ENCODE measurements around the gene OLR1. TPM values are rescaled to one million over a fixed set of nuclear protein-coding genes. Genes with fewer than 3 reads are reported as not detected.

OLR1 gene
- polyA plus RNA-seq, 1 donor from 2014 or later: not detected

DNA sequence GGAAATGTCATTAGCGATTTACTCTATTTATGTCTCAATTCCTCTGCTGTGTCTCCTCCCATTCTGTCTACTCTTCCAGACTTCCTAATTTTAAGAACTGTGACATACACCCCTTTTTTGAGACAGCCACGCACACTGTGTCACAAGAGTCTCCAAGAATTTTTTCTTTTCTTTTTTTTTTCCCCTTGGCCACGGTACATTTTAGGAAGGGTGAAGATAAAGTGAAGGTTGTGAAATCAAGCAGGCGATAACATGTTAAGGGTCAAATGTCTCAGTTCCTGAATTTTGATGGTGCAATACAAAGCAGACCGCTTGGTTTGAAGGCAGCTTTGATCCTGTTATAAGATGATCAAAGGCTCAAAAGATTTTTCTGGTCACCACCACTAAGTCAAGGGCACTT is 4.3 kb downstream of the OLR1 start:
- H2AFZ ChIP-seq (ENCODE audit: low read depth, low read length): no peak overlapping the region
- no peaks in the 10 kb centered on the region for H3F3A ChIP-seq (ENCODE audit: insufficient read depth, low read length, poor library complexity, severe bottlenecking)
- no peak overlapping the region for H3K9ac ChIP-seq (ENCODE audit: low read length)
- H3K4me2 ChIP-seq (ENCODE audit: low read length): no peak overlapping the region
- no peaks in the 10 kb centered on the region for H3K27me3 ChIP-seq (ENCODE audit: insufficient read depth, low read depth, low read length)
- no peaks in the 10 kb centered on the region for H3K79me2 ChIP-seq (replicated peaks; ENCODE audit: insufficient read depth, low read length)
- H3K36me3 ChIP-seq (ENCODE audit: insufficient read depth, low read length): no peaks in the 10 kb centered on the region
- no peaks in the 10 kb centered on the region for H3K9me2 ChIP-seq (ENCODE audit: insufficient read depth, low read length)
- no peak overlapping the region for H3K27ac ChIP-seq (ENCODE audit: low read length)
- TF ChIP-seq, protein P1, sequence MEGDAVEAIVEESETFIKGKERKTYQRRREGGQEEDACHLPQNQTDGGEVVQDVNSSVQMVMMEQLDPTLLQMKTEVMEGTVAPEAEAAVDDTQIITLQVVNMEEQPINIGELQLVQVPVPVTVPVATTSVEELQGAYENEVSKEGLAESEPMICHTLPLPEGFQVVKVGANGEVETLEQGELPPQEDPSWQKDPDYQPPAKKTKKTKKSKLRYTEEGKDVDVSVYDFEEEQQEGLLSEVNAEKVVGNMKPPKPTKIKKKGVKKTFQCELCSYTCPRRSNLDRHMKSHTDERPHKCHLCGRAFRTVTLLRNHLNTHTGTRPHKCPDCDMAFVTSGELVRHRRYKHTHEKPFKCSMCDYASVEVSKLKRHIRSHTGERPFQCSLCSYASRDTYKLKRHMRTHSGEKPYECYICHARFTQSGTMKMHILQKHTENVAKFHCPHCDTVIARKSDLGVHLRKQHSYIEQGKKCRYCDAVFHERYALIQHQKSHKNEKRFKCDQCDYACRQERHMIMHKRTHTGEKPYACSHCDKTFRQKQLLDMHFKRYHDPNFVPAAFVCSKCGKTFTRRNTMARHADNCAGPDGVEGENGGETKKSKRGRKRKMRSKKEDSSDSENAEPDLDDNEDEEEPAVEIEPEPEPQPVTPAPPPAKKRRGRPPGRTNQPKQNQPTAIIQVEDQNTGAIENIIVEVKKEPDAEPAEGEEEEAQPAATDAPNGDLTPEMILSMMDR (IDR thresholded peaks at IDR 0.05; ENCODE audit: poor library complexity, severe bottlenecking): no peak
- TF ChIP-seq TAF1 (IDR thresholded peaks at IDR 0.05; ENCODE audit: low read depth) (no peak), POLR2AphosphoS5 (IDR thresholded peaks at IDR 0.05) (no peak), MXI1 (conservative IDR thresholded peaks at IDR 0.05; ENCODE audit: poor library complexity, severe bottlenecking) (no peak), SMC3 (conservative IDR thresholded peaks at IDR 0.05; ENCODE audit: poor library complexity) (no peak), EP300 (conservative IDR thresholded peaks at IDR 0.05; ENCODE audit: poor library complexity, severe bottlenecking) (no peak)
- TF ChIP-seq, protein P2, sequence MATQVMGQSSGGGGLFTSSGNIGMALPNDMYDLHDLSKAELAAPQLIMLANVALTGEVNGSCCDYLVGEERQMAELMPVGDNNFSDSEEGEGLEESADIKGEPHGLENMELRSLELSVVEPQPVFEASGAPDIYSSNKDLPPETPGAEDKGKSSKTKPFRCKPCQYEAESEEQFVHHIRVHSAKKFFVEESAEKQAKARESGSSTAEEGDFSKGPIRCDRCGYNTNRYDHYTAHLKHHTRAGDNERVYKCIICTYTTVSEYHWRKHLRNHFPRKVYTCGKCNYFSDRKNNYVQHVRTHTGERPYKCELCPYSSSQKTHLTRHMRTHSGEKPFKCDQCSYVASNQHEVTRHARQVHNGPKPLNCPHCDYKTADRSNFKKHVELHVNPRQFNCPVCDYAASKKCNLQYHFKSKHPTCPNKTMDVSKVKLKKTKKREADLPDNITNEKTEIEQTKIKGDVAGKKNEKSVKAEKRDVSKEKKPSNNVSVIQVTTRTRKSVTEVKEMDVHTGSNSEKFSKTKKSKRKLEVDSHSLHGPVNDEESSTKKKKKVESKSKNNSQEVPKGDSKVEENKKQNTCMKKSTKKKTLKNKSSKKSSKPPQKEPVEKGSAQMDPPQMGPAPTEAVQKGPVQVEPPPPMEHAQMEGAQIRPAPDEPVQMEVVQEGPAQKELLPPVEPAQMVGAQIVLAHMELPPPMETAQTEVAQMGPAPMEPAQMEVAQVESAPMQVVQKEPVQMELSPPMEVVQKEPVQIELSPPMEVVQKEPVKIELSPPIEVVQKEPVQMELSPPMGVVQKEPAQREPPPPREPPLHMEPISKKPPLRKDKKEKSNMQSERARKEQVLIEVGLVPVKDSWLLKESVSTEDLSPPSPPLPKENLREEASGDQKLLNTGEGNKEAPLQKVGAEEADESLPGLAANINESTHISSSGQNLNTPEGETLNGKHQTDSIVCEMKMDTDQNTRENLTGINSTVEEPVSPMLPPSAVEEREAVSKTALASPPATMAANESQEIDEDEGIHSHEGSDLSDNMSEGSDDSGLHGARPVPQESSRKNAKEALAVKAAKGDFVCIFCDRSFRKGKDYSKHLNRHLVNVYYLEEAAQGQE (IDR thresholded peaks at IDR 0.05; ENCODE audit: borderline replicate concordance): no peak
- H3K4me3 ChIP-seq (ENCODE audit: low read length): no peak overlapping the region
- no peaks in the 10 kb centered on the region for H4K20me1 ChIP-seq (ENCODE audit: insufficient read depth)
- H3K9me3 ChIP-seq (ENCODE audit: low read length): no peaks in the 10 kb centered on the region

DNA sequence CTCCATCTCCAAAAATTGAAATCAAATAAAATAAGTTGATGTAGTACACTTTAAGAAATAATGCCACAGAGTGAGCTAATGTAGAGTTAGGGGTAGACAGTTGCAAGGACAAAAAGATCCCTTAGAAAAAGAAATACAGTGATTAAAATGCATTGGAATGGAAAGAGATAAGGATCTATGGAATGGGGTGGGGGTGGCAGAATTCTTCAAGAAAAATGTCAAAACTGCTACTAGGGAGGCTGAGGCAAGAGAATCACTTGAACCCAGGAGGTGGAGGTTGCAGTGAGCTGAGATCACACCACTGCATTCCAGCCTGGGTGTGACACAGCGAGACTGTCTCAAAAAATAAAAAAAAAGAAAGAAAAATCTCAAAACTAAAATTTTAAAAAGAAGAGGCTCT is 6.5 kb downstream of the OLR1 start:
- H2AFZ ChIP-seq (ENCODE audit: low read depth, low read length): no peak overlapping the region
- H3K4me2 ChIP-seq (ENCODE audit: low read length): no peak overlapping the region
- H3K9ac ChIP-seq (ENCODE audit: low read length): no peak overlapping the region
- no peaks in the 10 kb centered on the region for H4K20me1 ChIP-seq (ENCODE audit: insufficient read depth)
- no peaks in the 10 kb centered on the region for H3F3A ChIP-seq (ENCODE audit: insufficient read depth, low read length, poor library complexity, severe bottlenecking)
- no peak for TF ChIP-seq TAF1 (IDR thresholded peaks at IDR 0.05; ENCODE audit: low read depth)
- TF ChIP-seq MXI1 (conservative IDR thresholded peaks at IDR 0.05; ENCODE audit: poor library complexity, severe bottlenecking): no peak
- no peak for TF ChIP-seq EZH2 (IDR thresholded peaks at IDR 0.05; ENCODE audit: borderline replicate concordance, insufficient read depth, low read length, poor library complexity, severe bottlenecking)
- TF ChIP-seq EP300 (conservative IDR thresholded peaks at IDR 0.05; ENCODE audit: poor library complexity, severe bottlenecking): no peak
- no peak for TF ChIP-seq RAD21 (conservative IDR thresholded peaks at IDR 0.05)
- TF ChIP-seq POLR2AphosphoS5 (IDR thresholded peaks at IDR 0.05): no peak
- TF ChIP-seq, protein P2 (IDR thresholded peaks at IDR 0.05; ENCODE audit: borderline replicate concordance): no peak
- TF ChIP-seq, protein P1 (IDR thresholded peaks at IDR 0.05; ENCODE audit: poor library complexity, severe bottlenecking): no peak
- TF ChIP-seq SMC3 (conservative IDR thresholded peaks at IDR 0.05; ENCODE audit: poor library complexity): no peak
- no peaks in the 10 kb centered on the region for H3K9me3 ChIP-seq (ENCODE audit: low read length)
- no peaks in the 10 kb centered on the region for H3K9me2 ChIP-seq (ENCODE audit: insufficient read depth, low read length)
- H3K4me3 ChIP-seq (ENCODE audit: low read length): no peak overlapping the region
- no peaks in the 10 kb centered on the region for H3K36me3 ChIP-seq (ENCODE audit: insufficient read depth, low read length)
- no peaks in the 10 kb centered on the region for H3K79me2 ChIP-seq (replicated peaks; ENCODE audit: insufficient read depth, low read length)
- no peaks in the 10 kb centered on the region for H3K27me3 ChIP-seq (ENCODE audit: insufficient read depth, low read depth, low read length)
- H3K27ac ChIP-seq (ENCODE audit: low read length): no peak overlapping the region
